ENCODE measurements around the gene PRKX.
A peak's percentile ranks its signal among the peaks of the same experiment; 100 is the strongest.

DNA sequence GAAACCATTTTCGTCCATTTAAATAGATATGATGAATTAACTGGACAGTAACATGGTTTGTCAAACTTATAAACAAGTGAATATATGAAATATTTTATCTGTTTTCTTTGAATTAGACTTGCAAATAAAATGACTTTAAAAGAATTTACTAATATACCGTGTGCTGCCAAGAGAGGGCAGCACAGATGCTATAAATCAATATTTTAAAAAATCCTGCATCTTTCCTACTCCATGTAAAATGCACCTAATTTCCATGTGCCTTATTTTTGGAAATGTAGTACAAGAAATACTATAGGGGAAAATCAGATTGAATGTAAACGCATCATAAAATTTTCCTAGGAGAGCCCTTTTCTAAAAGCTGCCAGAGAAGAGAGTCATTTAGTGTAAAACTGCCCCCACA, 62.2 kb downstream of the PRKX start:
- TF ChIP-seq POLR2A (IDR thresholded peaks at IDR 0.05) (no peak), EP300 (IDR thresholded peaks at IDR 0.05) (no peak), POLR2AphosphoS5 (IDR thresholded peaks at IDR 0.05) (no peak)
- TF ChIP-seq, protein P1, sequence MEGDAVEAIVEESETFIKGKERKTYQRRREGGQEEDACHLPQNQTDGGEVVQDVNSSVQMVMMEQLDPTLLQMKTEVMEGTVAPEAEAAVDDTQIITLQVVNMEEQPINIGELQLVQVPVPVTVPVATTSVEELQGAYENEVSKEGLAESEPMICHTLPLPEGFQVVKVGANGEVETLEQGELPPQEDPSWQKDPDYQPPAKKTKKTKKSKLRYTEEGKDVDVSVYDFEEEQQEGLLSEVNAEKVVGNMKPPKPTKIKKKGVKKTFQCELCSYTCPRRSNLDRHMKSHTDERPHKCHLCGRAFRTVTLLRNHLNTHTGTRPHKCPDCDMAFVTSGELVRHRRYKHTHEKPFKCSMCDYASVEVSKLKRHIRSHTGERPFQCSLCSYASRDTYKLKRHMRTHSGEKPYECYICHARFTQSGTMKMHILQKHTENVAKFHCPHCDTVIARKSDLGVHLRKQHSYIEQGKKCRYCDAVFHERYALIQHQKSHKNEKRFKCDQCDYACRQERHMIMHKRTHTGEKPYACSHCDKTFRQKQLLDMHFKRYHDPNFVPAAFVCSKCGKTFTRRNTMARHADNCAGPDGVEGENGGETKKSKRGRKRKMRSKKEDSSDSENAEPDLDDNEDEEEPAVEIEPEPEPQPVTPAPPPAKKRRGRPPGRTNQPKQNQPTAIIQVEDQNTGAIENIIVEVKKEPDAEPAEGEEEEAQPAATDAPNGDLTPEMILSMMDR (IDR thresholded peaks at IDR 0.05) = peak in 1 of 2 donors; percentile 25
